Stimulated activated CD8-positive, alpha-beta memory T cell treated with anti-CD3 and anti-CD28 coated beads, Interleukin-15, amount 100 ng/mL, for 24 hours (primary cell): Measurements from ENCODE around the gene MUC4.
"Not testable (repeated sequence)": the region's sequence is repeated elsewhere in the genome, so short reads cannot be mapped to it uniquely, and the experiment has no call there.

Source experiments
- DNase-seq: peaks from one replicate; pipeline ENCODE4 v3.0.0-alpha.2; 2020; ENCODE audit warnings: low read depth

Gene MUC4

DNA sequence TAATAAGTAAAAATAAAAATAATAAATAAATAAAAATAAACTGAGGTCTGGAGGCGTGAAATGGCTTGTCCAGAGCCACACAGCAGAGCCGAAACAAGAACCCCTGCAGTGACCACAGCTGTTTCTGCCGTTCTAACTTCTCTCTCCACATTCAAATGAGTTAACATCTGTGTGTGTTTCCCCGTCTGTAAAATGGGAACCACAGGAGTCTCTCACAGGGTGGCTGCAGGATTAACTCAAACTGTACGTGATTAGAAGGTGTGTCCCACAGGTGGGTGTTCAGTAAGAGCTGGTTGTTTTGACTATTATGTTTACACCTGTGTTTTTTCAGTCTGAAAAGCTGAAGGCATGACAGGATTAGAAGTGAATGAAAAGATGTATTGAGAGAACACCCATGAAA lies 27.0 kb upstream of the MUC4 start:
- DNase-seq, result no peak

DNA sequence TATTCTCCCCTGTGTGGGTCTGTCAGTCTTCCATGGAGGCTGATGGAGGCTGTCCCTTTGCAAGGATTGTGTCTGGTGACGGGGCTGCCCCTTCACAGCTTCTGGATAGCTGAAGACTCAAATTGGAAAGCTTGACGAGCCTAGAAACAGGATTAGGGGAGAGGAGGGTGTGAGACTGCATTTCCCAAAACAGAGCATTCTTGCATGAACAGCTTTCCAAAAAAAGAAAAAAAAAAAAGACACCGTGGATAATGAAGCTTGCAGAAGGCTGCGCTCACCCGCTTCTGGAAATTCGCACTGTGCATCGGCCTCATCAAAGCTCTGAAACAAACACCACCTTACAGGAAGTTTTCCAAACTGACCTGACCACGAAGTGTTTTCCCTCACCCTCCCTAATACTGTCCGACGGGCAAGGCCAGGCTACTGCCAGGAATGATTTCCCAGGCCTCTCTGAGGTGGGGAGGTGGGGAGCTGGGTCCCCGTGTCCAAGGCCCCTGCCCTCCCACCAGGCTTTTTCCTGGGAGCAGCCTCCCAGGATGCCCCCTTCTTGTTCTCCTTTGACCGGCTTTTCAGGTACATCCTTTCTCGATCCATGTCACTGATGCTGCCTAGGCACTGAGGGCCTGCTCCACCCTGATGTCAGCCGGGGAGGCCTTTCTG lies 24.9 kb upstream of the MUC4 start:
- DNase-seq, result no peak

DNA sequence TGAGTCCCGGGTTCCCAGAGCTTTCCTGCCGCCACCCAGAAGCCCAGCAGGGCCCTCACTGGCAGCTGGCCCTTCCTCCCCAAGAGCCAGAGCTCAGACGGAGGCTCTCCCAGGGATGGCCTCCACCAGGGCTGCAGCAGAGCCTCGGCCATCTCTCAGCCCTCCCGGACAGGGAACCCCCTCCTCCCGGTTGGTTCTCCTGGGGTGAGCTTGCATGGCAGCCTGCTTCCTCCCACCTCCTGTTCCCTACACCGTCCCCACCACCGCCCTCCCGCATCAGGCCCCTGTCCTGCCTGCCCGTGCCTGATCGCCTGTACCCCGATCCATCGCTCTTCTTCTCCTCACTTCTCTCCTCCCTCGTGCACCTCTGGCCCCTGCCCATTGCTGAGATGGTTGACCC lies 24.1 kb upstream of the MUC4 start:
- DNase-seq, result no peak

DNA sequence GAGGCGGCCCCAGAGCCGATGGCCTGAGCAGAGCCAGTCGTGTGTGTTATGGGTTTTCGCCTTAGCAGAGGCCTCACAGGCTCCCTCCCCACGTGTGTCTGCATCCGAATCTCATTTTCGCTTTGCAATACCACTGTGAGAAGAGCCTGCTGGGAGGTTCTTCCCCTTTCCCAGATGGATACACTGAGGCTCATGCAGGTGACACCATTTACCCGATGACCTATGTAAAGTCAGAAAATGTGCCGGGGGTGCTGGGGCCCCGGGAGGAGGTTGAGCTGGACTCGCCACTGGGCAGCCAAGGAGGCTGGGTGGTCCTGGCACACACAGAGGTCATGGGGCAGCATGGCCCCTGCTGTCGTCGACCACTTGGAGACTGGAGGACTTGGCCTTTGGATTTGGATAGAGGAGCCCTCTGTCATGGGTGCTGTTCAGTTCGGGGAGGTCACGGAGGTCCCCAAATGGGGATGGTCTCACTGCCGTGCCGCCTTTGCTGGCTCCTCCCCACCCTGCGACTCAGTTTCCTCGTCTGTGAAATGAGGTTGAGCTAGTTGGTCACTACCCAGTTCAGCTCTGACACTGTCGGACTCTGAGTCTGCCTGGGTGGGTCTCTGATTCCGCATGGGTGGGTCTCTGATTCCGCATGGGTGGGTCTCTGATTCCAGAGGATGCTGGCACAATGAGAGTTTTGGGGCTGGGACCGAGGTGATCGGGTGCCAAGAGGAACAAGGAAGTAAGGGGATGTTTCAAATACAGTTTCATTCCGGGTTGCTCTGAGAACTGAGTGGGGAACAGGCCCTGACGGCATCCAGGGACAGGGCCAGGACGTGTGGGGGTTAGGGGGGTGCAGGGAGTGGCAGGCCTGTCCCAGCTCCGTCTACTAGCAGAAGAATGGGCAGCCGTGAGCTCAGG lies 23.2 kb upstream of the MUC4 start:
- DNase-seq, result no peak

DNA sequence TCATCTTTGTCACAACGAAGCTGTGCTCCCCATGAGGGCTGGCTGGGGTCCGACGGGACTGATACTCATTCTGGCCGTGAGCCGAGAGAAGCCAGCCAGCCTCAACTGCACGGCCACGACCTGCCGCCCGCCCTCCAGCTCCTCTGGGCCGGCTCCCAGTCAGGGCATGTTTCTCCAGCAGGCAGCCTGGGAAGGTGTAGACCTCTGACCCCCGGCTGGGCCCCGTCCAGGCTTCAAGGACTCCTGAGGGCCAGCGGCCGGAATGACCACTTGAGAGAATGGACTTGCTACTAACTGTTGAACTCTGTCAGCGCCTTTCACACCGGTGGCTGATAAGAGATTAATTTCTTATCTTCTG lies 18.1 kb upstream of the MUC4 start:
- no peak for DNase-seq

DNA sequence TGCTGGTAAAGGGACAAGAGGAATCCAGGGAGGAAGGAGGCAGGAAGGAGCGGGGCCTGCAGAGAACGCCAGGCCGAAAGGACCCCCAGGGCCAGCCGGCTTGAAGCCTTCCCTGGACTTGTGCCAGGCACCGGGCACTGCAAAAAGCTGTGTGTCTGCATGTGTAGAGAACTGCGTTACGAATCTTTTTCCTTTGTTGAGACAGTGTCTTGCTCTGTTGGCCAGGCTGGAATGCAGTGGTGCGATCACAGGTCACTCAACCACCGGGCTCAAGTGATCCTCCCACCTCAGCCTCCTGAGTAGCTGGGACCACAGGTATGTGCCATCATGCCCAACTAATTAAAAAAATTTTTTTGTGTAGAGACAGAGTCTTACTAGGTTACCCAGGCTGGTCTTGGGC lies 17.0 kb upstream of the MUC4 start:
- DNase-seq, result no peak

DNA sequence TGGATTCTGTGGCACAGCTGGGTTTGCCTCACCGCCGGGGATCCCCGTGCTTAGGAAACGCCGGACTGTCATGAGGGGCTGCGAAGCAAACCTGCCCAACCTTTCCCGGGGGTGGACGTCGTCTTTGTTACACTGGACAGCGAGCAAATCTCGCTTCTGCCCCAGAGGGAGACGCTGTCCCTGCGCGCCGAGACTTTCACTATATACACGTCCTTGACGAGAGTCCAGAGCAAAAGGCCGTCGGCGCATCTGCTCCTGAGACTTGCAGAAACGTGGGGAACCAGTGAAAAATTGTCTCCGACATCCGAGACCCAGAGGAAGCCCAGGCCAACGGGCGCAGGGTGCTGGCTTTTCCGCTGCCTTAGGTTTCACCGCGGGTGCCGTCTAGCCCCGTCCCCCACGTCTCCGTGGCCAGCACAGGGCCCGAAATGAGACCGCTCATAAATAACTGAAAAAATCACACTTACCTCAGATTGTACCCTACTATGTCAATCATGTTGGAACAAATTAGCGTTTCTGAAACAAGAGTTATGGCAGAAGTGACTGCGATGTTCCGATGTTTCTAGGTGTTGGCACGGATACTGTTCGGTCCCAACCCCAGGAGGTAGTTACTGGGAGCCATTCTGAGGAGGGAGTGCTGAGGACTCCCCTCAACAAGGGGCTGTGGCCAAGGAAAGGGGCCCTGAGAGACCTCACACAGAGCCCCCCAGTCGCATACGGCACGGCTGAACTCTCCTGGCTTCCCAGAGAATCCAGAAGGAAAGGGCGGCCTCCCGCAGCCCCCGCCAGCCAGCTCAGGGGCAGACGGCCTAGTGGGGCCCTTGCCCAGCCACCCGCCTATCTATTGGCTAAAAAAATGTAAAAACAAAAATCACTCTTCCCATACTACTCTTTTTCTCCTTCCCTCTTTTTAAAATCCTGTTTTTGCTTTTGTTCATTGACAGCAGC lies 14.4 kb upstream of the MUC4 start:
- DNase-seq, result no peak

DNA sequence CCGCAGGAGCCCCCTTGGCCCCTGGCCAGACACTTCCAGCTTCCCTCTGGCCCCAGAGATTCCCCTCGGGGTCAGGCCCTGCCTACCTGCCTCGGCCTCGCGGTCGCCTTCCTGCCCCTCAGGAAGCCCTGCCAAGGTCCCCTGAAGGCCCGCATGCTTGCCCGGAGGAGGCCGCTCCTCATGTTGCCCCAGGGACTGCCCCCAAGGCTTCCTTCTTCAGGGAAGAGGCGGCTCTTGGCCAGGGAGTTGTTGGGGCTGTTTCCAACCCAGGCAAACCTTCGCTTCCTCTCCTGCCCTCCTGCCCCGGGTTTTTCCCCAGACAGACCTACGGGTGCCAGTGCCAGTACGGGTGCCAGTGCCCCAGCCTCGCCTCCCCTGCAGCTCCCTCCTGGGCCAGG lies 13.5 kb upstream of the MUC4 start:
- no peak for DNase-seq

DNA sequence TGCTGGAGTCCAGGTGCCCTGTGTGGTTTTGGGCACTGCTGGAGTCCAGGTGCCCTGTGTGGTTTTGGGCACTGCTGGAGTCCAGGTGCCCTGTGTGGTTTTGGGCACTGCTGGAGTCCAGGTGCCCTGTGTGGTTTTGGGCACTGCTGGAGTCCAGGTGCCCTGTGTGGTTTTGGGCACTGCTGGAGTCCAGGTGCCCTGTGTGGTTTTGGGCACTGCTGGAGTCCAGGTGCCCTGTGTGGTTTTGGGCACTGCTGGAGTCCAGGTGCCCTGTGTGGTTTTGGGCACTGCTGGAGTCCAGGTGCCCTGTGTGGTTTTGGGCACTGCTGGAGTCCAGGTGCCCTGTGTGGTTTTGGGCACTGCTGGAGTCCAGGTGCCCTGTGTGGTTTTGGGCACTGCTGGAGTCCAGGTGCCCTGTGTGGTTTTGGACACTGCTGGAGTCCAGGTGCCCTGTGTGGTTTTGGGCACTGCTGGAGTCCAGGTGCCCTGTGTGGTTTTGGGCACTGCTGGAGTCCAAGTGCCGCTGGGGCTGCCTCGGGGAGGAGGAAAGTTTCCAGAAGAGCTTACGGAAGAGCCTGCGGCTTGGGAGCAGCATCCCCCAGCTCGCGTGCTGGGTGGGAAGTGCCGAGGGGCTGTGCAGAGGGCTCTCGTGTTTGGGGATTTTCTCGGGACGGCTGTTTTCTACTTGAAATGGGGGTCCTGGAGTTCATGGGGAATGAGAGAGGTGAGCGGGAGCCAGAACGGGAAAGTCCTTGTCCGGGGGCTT lies 12.9 kb upstream of the MUC4 start:
- DNase-seq, result not testable (repeated sequence)

DNA sequence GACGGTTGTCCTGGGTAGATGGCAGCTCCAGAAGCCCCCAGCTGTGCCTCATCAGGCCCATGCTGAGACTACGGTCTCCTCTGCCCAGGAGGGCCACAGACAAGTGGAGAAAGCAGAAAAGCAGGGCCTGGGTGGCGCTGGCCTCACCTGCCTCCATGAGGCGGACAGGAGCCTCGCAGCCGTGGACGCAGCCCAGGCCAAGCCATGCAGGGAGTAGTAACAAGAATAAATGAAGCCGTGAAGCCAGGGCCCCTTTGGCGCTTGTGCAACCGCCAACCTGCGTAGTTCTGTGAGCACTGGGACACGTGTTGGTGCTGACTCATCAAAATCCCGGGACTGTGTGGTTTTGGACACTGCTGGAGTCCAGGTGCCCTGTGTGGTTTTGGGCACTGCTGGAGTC lies 12.3 kb upstream of the MUC4 start:
- DNase-seq, result no peak

DNA sequence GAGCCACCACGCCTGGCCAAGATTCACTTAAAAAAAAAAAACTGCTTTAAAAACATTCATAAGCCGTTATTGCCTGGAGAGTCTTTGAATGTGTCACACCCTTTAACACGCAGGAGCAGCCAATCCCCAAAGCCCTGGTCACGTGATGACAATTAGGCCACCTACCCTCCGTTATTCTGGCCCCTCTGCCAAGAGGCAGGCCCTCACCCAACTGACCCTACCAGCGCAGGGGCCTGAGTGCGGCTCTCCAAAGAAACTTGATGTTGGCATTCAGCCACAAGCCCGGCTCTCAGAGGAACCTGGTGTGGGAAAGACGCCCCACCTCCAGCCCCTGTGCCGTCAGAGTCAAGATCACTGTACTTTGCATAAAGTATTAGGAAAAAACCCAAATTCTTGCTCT lies 11.6 kb upstream of the MUC4 start:
- no peak for DNase-seq

DNA sequence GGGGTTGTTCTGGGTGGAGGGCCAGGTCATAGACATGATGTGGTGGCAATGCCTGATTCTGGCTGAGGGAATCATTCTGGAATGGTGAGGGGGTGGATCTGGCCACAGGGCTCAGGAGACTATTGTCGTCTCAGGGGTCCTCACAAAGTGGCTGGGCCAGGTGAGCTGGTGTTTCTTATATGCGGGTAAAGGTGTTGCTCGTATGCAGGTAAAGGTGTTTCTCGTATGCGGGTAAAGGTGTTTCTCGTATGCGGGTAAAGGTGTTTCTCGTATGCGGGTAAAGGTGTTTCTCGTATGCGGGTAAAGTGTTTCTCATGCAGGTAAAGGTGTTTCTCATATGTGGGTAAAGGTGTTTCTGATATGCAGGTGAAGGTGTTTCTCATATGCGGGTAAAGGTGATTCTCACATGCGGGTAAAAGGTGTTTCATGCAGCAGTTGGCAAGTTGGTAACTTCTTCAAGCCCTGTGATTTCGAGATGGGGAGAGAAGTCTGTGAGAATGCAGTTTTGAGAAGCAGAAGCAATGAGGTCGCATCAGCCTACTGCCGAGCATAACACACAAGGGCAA lies 10.5 kb upstream of the MUC4 start:
- DNase-seq, result no peak

DNA sequence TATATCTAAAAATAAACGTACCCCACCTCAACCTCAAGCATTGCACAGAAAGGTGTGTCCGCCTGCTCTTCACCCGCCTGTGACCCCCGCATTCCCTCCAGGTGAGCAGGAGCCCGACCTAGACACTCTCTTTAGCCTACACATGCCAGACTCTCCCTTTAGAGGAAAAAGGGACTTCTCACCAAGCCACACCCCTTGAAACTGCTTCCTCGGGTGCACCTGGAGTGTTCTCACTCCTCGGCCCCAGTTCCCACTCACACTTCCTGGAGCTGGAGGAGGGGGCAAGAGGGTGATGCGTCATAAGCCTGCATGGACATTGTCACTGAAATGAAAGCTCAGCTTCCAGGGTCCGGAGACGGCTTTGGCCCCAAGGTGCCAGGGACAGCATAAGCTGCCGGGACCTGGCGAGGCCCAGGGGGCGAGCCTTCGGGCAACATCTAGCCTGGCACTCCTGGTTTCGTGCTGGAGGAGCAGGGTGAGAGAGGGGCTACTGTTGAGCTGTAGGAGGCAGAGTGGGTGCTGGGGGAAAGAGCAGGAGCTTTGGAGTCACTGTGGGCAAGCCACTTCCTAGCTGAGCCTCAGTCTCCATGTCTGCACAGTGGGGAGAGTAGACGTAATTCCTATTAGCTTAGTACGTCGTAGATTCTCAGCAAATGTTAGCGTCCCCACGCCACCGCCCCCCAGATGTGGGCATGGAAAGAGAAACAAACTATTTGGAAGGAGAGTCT lies 9.8 kb upstream of the MUC4 start:
- DNase-seq, result no peak

DNA sequence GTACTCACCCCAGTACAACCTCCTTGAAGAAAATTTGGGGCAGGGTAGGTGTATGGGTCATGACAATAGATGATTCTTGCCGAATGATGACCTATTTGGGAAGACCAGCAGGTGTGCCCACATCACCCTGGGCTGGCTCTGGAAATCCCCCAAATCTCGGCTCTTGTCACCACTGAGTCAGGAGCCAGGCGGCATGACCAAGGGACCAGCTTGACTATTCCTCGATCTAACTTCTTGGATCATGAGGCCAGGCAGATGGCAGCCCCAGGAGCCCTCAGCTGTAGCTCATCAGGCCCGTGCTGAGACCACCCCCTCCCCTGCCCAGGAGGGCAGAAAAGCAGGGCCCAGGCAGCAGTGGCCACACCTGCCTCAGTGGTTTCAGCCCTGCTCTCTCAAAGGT lies 9.2 kb upstream of the MUC4 start:
- no peak for DNase-seq

DNA sequence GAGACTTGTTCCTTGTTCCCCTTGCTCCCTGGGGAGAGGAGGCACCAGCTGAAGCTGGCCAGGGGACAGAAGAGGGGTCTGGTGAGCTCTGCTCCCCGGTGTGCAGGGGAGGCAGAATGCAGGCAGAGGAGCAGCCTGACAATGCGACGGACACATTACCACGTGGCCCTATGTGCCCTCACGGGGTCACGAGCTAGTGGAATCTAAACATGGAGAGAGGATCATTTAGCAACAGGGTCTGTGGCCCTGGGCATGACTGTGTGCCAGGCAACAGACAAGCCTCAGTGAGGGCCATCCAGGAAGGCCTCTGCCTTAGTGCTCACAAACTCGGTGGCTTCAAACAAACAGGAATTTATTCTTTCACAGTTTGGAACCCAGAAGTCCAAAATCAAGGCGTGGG lies 8.5 kb upstream of the MUC4 start:
- DNase-seq, result no peak

DNA sequence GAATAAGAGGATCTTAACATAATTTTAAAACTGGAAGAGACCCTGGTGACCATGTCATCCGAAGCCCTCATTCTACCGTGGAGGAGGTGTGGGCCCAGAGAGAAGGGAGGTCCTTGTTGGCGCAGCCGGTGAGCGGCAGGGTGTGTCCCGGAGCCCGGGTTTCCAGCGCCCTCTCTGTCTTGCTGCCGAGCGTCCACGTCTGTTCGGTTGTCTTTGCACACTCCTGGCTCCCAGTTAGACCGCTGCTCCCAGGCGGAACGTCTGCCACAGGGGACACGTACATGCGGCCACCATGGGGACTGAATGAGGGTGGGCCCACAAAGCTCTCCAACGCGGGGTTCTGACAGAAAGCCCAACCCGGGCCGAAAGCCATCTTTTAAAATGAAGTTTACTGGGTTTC lies 6.6 kb upstream of the MUC4 start:
- no peak for DNase-seq

DNA sequence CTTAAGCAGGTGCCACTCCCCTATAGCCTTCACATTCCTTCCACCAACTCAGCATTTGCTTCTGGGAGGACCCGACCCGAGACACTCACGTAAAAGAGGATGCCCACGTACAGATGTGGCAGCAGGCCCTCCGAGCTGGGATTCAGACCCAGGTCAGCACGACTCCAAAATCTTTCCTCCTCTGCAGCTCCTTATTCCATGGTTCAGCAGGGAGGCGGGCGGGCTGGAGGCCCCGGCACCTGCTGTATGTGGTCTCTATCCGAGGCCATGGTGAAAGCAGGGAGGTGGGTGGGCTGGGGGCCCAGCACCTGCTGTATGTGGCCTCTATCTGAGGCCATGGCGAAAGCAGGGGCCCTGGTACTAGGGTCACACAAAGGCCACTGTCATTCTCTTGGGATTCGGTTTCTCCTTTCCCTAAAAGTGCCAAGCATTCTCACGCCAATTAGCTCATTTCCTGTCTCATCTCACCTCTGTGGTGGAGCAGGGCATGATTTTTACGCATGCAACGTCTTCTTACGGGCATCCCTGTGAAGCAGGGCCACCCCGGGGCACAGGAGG lies 5.9 kb upstream of the MUC4 start:
- no peak for DNase-seq

DNA sequence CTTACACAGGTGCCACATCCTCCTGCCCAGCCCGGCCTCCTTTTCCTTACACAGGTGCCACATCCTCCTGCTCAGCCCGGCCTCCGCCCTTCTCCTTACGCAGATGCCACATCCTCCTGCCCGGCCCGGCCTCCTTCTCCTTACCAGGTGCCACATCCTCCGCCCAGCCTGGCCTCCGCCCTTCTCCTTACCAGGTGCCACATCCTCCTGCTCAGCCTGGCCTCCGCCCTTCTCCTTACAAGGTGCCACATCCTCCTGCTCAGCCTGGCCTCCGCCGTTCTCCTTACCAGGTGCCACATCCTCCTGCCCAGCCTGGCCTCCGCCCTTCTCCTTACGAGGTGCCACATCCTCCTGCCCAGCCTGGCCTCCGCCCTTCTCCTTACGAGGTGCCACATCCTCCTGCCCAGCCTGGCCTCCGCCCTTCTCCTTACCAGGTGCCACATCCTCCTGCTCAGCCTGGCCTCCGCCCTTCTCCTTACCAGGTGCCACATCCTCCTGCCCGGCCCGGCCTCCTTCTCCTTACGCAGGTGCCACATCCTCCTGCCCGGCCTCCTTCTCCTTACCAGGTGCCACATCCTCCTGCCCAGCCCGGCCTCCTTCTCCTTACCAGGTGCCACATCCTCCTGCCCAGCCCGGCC lies 4.7 kb upstream of the MUC4 start:
- not testable (repeated sequence) for DNase-seq

DNA sequence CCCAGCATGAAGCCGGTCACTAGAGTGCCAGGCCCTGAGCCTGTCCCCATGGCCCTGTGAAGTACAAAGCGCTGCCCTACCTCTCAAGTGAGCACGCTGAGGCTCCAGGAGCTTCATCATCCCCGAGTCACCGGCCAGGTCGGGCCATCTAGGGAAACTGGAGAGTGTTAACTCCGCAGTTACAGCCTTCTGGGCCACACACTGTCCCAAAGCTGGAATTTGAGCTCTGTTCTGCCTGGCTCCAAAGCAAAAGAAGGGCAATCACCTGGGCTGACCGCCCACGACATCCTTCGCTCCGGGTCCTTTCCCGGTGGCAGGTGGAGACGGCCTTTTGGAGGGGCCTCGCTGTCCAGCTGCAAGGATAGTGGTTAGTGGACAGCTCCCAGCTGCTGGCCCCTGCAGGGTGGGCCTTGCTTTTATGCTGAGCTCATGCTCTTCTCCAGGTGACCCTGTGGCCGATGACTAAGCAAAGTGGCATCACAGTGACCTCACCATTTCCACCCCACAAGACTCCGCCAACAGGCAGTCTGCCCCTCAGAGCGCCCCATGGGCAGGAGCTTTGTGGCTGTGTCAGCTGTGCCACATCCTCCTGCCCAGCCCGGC lies 3.5 kb upstream of the MUC4 start:
- no peak for DNase-seq
